ENCODE data around the gene MAP3K4.

- TF ChIP-seq POLR2A (IDR thresholded peaks at IDR 0.05): no peak
- TF ChIP-seq, protein P1, sequence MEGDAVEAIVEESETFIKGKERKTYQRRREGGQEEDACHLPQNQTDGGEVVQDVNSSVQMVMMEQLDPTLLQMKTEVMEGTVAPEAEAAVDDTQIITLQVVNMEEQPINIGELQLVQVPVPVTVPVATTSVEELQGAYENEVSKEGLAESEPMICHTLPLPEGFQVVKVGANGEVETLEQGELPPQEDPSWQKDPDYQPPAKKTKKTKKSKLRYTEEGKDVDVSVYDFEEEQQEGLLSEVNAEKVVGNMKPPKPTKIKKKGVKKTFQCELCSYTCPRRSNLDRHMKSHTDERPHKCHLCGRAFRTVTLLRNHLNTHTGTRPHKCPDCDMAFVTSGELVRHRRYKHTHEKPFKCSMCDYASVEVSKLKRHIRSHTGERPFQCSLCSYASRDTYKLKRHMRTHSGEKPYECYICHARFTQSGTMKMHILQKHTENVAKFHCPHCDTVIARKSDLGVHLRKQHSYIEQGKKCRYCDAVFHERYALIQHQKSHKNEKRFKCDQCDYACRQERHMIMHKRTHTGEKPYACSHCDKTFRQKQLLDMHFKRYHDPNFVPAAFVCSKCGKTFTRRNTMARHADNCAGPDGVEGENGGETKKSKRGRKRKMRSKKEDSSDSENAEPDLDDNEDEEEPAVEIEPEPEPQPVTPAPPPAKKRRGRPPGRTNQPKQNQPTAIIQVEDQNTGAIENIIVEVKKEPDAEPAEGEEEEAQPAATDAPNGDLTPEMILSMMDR (IDR thresholded peaks at IDR 0.05): no peak
These were observed 38.8 kb upstream of the MAP3K4 start for GRCh38 chr6:160952633-160953281.
